ENCODE measurements around the gene N4BP2L2. TPM values are rescaled to one million over a fixed set of nuclear protein-coding genes. Genes with fewer than 3 reads are reported as not detected.

N4BP2L2 gene
- polyA plus RNA-seq, 1 donor (not counting 4 experiments of a cell fraction or from before 2014, with no cell fraction given): 75.4 TPM

GRCh38 chr13:32515246-32515645 lies 23.3 kb downstream of the N4BP2L2 start:
- Histone ChIP-seq H3K79me2 (ENCODE audit: control insufficient read depth, insufficient read depth, low read length) (no peaks in the 10 kb centered on the region), H4K20me1 (ENCODE audit: control insufficient read depth, extremely low read depth, insufficient read depth, low read length) (no peaks in the 10 kb centered on the region), H3K4me3 (ENCODE audit: control insufficient read depth in 2 of 3, extremely low read depth in 1 of 3, insufficient read depth in 2 of 3, low read depth in 1 of 3, low read length in 3 of 3) (no peak overlapping the region), H3K4me2 (ENCODE audit: control insufficient read depth, extremely low read depth, insufficient read depth, low read depth, low read length) (no peak overlapping the region), H3K9me3 (ENCODE audit: control insufficient read depth, low read depth, low read length) (no peaks in the 10 kb centered on the region), H3K36me3 (ENCODE audit: control insufficient read depth in 2 of 2, extremely low read depth in 1 of 2, insufficient read depth in 2 of 2, low read length in 2 of 2) (peaks cover 4 to 7% of the 10 kb centered on the region in 2 experiments), H2AFZ (ENCODE audit: control insufficient read depth, low read length) (no peak overlapping the region), H3K27ac (ENCODE audit: control insufficient read depth, insufficient read depth, low read length) (no peak overlapping the region), H3K4me1 (ENCODE audit: control insufficient read depth, extremely low read depth, insufficient read depth, low read length) (no peaks in the 10 kb centered on the region), H3K27me3 (ENCODE audit: control insufficient read depth, extremely low read depth, insufficient read depth, low read length) (no peaks in the 10 kb centered on the region), H3K9me1 (ENCODE audit: control insufficient read depth, extremely low read depth, insufficient read depth, low read length) (no peaks in the 10 kb centered on the region), H3K9ac (ENCODE audit: control insufficient read depth, extremely low read depth, insufficient read depth, low read length) (no peak overlapping the region)
- TF ChIP-seq CTCF (optimal IDR thresholded peaks at IDR 0.05 in 1 of 3, IDR thresholded peaks at IDR 0.05 in 1 of 3, conservative IDR thresholded peaks at IDR 0.05 in 1 of 3; ENCODE audit: extremely low read depth in 1 of 3, insufficient read depth in 2 of 3, low read length in 3 of 3): no peak
- TF ChIP-seq EZH2 (IDR thresholded peaks at IDR 0.05; ENCODE audit: low read length): no peak
- DNase-seq (ENCODE audit: low read depth, low spot score) (no peak), FAIRE-seq (no peak)
- dilution Hi-C loops (cut with MboI; ENCODE audit: extremely low pct_ligation_motif_present, low sequenced_read_pairs): no loop called here

- peaks cover 0 to 1% of the 10 kb centered on the region in 2 experiments for H3K36me3 ChIP-seq (ENCODE audit: control insufficient read depth in 2 of 2, extremely low read depth in 1 of 2, insufficient read depth in 2 of 2, low read length in 2 of 2)
- dilution Hi-C loops (cut with MboI; ENCODE audit: extremely low pct_ligation_motif_present, low sequenced_read_pairs): no loop called here
- no peak overlapping the region for H3K9ac ChIP-seq (ENCODE audit: control insufficient read depth, extremely low read depth, insufficient read depth, low read length)
- no peaks in the 10 kb centered on the region for H3K27me3 ChIP-seq (ENCODE audit: control insufficient read depth, extremely low read depth, insufficient read depth, low read length)
- no peak overlapping the region for H2AFZ ChIP-seq (ENCODE audit: control insufficient read depth, low read length)
- H4K20me1 ChIP-seq (ENCODE audit: control insufficient read depth, extremely low read depth, insufficient read depth, low read length): no peaks in the 10 kb centered on the region
- no peak overlapping the region for H3K27ac ChIP-seq (ENCODE audit: control insufficient read depth, insufficient read depth, low read length)
- DNase-seq (ENCODE audit: low read depth, low spot score) (no peak), FAIRE-seq (no peak)
- H3K4me2 ChIP-seq (ENCODE audit: control insufficient read depth, extremely low read depth, insufficient read depth, low read depth, low read length): no peak overlapping the region
- H3K79me2 ChIP-seq (ENCODE audit: control insufficient read depth, insufficient read depth, low read length): no peaks in the 10 kb centered on the region
- H3K4me1 ChIP-seq (ENCODE audit: control insufficient read depth, extremely low read depth, insufficient read depth, low read length): no peaks in the 10 kb centered on the region
- H3K4me3 ChIP-seq (ENCODE audit: control insufficient read depth in 2 of 3, extremely low read depth in 1 of 3, insufficient read depth in 2 of 3, low read depth in 1 of 3, low read length in 3 of 3): no peak overlapping the region
- H3K9me1 ChIP-seq (ENCODE audit: control insufficient read depth, extremely low read depth, insufficient read depth, low read length): no peaks in the 10 kb centered on the region
- no peaks in the 10 kb centered on the region for H3K9me3 ChIP-seq (ENCODE audit: control insufficient read depth, low read depth, low read length)
- no peak for TF ChIP-seq CTCF (optimal IDR thresholded peaks at IDR 0.05 in 1 of 3, IDR thresholded peaks at IDR 0.05 in 1 of 3, conservative IDR thresholded peaks at IDR 0.05 in 1 of 3; ENCODE audit: extremely low read depth in 1 of 3, insufficient read depth in 2 of 3, low read length in 3 of 3)
- TF ChIP-seq EZH2 (IDR thresholded peaks at IDR 0.05; ENCODE audit: low read length): no peak
Observed at GRCh38 chr13:32511482-32511881, 27.1 kb downstream of the N4BP2L2 start.

Measured in keratinocyte (primary cell).